ENCODE results near the gene MAFF. TPM values are rescaled to one million over a fixed set of nuclear protein-coding genes. Genes with fewer than 3 reads are reported as not detected.
"Not testable (repeated sequence)": the region's sequence is repeated elsewhere in the genome, so short reads cannot be mapped to it uniquely, and the experiment has no call there.

The MAFF gene
- total RNA-seq, 1 donor from 2014 or later, result 9.8 TPM

DNA sequence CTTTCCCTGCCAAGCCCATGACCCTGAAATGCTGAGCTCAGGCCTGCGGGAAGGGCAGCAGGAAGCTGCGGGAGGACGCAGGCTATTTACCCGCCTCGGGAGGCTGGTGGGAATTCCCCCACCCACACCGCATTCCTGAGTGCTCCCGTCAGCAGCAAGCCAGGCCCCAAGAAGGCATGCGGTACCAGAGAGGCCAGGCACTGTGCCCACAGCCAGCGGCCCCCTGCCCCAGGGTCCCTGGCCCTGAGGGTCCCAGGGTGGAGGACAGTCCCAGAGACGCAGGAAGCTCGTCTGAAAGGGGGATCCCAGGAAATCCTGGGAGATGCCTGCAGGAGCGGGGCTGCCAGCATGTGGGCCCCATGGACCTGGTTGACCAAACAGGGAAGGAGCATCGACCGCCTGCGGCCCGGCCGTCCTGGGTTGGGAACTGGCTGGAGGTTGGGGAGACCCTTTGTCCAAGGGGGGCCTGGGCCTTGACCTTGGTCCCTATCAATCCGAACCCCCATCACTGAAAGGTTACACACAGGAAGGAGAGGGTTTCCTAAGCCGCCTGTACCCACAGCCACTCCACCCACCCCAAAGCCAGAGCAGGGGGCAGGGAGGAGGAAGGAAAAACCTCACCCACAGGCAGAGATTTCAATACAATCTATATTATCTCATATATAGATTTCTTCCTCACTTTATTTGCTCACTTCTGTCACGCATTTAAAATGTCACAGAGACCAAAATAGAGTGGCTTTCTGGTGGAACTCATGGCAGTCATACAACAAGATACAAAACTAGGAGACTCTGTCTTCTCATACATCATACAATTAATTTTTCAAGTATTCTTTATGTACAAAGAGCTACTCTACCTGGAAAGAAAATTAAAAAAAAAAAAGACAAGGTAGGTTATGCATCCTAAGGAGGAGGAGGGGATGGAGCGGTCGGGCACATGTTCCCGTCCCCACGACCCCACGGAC, 17.1 kb downstream of the MAFF start:
- DNase-seq (ENCODE audit: low spot score), result peak; percentile 89
- intact Hi-C loops (cut with DNase I), result loop anchor here (5.0 kb wide), 1 partner anchor 42 kb away; no protein-coding TSS in a partner anchor

DNA sequence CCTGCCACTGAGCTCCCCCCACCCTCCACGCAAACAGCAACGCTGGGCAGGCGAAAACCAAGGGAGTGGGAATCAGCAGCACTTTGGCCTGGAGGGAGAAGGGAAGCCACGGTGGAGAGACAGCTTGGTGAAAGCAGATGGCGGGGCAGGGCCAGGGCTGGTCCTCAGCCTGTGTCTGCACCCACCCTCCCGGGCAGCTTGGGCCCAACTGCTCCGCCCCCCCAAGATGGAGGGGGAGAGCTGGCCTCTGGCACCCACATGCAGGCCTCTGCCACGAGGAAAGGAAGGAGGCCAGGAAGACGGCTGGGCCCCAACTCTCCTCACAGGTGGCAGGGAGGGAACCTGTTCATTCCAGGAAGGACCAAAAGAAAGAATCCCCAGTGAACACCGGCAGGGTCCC, 17.8 kb downstream of the MAFF start:
- DNase-seq (ENCODE audit: low spot score), result no peak
- intact Hi-C loops (cut with DNase I), result loop anchor here (5.0 kb wide), 1 partner anchor 42 kb away; no protein-coding TSS in a partner anchor

DNA sequence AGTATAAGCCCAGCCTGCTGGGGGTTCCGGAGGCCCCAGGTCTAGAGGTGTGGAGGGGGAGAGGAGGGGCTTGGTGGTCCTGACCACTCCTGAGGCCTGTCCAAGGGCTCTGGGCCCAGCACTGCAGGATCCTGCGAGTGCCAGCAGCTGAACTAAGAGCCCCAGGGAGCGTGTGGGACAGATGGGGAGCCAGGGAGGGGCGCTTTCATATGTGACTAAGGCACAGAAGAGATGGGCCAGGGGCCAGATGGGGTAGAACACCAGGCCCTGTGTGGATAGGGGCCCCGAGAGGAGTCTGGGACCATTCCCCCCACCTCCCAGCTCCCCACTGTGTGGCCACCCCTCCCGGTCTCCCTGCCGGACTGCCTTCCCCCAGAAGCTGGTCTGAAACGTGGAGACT, 18.4 kb downstream of the MAFF start:
- no peak for DNase-seq (ENCODE audit: low spot score)
- intact Hi-C loops (cut with DNase I), result no loop called here

DNA sequence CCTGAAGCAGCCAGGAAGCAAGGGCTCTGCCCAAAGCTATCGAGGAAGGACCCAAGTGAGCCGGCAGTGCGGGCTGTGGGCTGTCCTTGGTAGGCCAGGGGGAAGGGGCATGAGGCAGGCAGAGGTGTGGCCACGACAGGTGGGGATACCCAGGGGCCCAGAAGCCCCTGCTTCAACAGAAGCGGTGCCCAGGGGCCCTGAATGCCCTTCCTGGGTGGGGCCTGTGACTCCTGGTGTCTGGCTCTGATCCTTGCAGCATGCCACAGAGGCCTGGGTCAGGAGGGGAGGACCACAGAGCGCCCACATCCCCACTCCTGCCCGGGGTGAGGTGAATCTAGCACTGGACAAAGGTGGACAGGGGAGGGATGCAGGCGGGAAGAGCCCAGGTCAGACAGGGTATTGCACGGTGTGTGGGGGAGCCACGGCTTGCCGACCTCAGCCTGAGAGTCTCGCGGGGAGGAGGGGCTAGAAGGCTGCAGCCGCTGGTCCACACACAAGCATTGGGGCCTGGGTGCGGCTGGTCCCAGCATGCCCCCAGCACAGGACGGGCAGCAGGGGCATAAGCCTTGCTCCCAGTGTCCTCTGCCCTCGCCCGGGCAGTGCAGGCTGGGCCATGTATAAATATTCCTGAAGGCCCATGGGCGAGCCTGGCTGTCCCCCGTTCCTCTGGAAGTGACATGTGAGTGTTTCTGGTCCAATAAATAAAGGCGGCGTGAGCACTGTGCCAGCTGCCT, 19.0 kb downstream of the MAFF start:
- DNase-seq (ENCODE audit: low spot score), result no peak
- intact Hi-C loops (cut with DNase I), result no loop called here

DNA sequence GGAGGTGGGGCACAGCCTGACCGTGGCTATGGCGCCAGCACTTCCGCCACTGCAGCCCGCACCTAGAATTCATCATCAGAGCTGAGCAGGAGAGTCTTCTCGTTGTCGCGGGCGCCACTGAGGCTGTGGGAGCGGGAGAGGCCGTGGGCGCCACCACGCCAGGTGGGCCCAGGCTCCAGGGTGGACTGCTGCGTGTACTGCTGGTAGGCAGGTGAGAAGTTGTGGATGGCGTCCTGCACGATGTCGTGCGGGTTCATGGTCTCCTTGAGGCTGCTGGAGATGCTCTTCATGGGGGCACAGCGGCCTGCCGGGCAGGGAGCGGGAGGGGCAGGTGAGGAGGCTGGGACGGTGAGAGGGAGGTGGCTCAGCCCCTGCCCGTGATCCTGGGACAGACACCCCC, 19.6 kb downstream of the MAFF start:
- intact Hi-C loops (cut with DNase I), result no loop called here

DNA sequence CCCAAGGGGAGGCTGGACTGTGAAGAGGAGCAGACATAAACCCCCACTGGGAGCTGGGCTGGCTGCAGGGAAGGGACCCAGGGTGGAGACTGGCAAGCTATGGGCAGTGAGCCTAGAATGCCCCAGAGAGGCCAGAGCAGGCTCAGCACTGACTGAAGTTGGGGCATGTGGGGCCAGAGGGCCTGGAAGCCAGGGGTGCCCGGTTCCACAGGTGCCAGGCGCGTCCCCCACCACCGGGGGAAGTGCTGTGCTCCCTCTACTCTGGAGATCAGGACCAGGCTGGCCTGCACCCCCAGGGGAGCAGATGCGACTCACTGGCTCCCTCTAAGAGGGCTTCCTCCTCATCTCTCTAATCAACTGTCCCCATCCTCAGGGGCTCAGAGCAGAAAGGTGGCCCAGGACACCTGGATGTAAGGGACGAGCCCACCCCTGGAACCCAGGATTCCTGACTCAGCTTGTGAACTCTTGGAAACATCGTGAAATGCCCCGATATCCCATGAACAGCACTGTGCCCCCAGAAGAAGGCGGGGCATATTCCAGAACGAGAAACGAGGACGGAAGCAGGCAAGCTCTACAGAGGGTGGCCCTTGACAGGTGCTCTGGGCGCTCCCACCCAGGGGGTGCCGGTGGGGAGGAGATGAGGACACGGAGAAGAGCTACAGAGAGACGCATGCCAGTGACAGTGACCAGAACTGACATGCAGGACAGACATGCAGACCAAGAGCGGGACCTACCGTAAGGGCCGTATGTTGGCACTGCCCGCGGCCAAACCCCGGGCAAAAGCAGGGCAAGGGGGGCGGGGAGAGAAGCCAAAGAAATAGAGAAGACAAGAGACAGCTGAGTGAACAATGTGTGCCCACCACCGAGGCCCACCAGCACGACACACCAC, 20.4 kb downstream of the MAFF start:
- intact Hi-C loops (cut with DNase I), result no loop called here
- no peak for DNase-seq (ENCODE audit: low spot score)

More for the DNA sequence above, 19.6 kb downstream of the MAFF start:
- no peak for DNase-seq (ENCODE audit: low spot score)

DNA sequence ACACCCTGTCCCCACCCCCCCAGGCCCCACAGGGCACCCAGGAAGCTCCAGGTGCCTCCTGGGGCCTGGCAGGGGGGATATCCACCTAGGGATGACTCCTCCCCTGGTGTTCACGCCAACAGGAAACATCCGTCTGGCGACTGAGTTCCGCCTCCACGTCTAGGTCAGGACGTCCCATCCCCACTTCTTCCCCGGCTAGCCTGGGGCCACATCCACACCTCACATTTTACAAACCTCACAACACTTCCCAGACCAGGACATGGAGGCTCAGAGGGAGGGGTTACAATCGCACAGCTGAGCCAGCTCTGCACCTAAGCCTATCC, 21.0 kb downstream of the MAFF start:
- no peak for DNase-seq (ENCODE audit: low spot score)
- intact Hi-C loops (cut with DNase I), result no loop called here

DNA sequence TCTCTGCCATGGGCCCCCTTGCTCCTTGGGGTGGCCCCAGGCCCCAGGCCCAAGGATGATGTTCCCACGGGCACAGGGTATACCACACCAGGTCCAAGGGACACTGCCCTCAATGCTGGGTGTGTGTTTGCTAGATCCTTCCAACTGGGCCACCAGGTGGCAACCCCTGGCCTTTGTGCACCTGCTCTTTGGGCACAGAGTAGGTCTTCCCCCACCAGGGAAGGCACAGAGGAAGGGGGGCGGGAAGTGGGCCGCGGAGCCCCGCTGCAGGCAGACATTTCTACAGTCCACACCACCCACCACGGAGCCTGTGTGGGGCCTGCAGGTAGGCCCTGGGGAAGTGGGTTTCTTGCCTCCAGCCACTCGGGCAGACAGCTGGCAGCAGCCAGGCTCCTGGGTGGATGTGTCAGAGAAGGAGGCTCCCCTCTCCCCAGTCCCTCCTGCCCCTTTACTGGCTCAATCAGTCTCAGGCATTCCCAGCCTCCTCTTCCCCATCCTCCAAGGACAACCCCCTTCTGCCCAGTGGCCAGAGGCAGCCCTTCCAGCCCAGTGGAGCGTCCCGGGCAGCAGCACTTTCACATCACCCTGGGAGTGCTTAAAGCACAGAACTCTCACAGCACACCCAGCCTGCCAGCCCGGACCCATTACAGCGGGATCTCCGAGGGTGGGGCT, 21.6 kb downstream of the MAFF start:
- intact Hi-C loops (cut with DNase I), result no loop called here

DNA sequence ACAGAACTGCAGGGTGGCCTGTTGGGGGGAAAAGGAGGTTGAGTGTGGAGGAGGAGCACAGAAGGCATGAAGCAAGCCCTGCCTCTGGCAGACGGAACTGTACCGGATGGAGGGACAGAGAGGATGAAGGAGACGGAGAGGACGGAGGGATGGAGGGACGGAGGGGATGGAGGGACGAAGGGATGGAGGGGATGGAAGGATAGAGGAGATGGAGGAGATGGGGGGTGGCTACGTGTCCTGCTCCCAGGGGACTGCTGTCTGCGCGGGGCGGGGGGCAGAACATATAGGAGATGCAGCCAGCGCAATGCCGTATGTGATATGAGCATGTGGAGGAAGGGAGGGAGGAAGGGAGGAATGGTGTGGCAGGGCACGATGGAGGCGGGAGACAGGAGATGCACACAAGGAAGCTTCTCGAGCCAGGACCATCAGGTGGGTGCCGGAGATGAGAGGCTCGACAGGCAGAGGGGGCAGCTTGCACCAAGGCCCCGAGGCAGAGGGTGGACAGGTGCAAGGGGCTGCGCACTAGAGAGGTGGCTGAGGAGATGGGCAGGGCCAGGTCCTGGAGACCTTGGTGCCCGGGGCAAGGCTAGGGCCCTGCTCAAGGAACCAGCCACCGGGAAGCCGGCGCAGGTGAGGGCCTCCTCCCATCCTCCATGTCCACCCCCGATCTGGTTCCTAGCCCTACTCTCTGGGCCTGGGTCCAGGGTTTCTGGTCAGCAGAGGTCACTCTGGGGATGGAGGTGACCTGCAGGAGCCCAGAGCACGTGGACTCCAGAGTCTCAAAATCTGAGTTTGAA, 25.3 kb downstream of the MAFF start:
- intact Hi-C loops (cut with DNase I), result no loop called here
- no peak for DNase-seq (ENCODE audit: low spot score)

More for the DNA sequence above, 21.6 kb downstream of the MAFF start:
- no peak for DNase-seq (ENCODE audit: low spot score)

DNA sequence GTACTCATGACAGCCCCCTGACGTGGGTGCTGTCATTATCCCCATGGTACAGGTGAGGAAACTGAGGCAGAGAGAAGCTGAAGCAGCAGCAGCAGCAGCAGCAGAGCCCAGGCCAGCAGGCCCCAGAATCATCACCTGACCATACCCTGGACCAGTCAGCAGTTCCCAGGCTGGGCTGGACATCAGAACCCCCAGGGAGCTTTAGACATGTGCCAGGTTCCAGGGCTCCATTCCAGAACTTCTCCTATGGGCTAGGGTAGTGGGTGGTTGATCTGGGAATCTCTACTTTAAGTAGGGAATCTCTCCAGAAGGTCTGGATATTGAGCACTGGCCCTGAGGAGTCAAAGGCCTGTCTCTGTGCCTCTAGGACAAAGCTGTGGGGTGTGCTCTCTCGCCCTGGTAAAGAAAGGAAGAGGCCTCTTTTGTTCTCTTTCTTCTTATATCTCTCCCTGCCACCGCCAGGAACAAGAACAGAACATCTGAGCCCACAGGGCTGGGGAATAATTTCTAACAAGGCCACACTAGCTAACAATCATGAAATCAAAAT, 26.6 kb downstream of the MAFF start:
- no peak for DNase-seq (ENCODE audit: low spot score)
- intact Hi-C loops (cut with DNase I), result no loop called here

DNA sequence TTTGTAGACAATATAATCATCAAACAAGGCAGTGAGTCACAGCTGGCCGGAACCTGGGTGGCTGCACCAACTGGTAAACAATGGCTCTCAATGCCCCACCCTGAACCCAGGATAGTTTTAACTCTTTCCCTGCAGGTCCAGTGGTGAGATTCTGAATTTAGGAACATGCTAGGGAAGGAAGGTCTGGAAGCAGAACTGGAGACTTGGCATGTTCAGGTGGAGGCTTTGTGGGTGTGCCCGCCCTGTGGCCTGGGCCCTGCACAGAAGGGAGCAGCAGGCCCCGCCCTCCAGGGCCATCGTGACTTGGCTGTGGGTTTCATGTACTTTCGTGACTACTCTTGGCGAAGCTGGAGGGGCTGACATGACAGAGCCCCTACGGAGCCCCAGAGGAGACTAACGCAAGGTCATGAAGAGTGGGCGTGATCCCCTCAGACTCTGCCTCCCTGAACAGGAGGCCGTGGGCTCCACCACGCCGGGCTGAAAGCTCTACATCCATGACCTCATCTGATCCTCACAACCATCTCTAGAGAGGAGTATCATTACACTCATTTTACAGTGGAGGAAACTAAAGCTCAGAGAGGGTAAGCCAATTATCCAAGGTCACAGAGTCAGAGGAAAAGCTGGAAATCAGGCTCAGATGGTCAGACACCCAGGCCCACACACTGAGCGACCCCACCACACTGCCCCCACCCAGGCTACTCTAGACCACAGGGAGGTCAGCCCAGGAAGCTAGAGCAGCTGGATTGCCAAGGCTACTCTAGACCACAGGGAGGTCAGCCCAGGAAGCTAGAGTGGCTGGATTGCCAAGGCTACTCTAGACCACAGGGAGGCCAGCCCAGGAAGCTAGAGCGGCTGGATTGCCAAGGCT, 27.3 kb downstream of the MAFF start:
- intact Hi-C loops (cut with DNase I), result no loop called here
- DNase-seq (ENCODE audit: low spot score), result no peak

DNA sequence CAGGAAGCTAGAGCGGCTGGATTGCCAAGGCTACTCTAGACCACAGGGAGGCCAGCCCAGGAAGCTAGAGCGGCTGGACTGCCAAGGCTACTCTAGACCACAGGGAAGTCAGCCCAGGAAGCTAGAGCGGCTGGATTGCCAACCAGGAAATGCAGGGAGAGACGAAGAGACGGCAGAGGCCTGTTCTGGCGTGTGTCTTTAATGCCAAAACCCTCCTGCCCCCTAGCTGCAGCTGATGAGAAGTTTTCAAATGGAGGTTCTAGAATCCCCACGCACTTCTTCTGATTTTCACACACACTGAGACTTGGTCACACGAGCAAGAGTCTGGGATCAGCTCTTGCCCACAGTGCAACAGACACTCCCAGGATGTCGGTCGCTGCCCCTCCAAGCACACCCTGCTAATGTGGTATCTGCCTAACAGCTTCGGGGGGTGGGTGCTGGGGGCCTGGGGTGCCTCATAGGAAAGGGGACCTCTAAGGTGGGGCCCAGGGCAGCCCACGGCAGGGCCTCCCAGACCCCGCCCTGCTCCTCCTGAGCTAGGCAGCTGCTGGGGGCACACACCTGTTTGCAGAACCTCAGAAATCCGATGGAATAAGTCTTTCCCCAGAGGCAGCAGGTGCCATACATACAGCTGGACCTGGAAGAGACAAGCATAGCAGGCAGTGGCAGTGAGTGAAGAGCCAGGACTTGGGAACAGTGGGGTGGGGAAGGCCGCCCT, 28.5 kb downstream of the MAFF start:
- intact Hi-C loops (cut with DNase I), result loop anchor here (10.0 kb wide), 1 partner anchor 115 kb away; the partner anchor contains the start of gene BAIAP2L2
- DNase-seq (ENCODE audit: low spot score), result no peak

DNA sequence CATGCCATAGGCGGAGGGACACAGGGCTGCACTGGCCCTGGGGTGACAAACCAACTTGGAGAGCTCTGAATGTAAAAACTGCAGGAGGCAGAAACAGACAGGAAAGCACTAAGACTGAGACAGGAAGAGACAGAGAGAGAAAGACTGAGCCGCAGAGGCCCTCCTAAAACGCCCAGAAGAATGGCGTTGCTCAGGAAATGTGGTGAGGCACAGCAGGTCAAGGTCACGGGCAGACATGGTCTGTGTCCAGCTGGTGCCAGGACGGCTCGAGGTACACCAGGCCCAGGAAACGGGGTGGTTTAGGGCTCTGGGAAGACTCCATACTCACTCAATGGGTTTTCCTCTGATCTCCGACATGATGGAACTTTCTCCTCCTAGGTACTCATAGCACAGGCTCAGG, 29.1 kb downstream of the MAFF start:
- intact Hi-C loops (cut with DNase I), result loop anchor here (10.0 kb wide), 1 partner anchor 116 kb away; the partner anchor contains the start of gene BAIAP2L2
- DNase-seq (ENCODE audit: low spot score), result no peak

DNA sequence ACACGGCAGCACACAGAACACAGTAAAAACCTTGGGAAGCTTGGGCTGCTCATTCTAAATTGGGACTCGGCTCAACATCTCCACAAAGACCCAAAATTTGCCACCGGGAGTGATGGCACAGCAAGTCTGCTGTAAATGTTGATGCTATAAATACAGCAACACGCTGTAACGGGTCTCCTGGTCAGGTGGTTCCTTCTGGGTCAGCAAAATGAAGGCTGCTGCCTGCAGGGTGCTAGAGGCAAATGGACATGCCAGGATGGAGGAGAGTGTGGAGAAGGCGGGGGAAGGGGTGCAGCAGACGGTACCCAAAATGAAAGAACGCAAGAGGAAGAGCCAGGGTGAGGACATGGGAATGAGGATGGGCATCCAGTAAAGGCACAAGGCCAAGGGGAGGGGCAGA, 30.4 kb downstream of the MAFF start:
- DNase-seq (ENCODE audit: low spot score), result no peak
- intact Hi-C loops (cut with DNase I), result loop anchor here (10.0 kb wide), 1 partner anchor 117 kb away; the partner anchor contains the start of gene BAIAP2L2

DNA sequence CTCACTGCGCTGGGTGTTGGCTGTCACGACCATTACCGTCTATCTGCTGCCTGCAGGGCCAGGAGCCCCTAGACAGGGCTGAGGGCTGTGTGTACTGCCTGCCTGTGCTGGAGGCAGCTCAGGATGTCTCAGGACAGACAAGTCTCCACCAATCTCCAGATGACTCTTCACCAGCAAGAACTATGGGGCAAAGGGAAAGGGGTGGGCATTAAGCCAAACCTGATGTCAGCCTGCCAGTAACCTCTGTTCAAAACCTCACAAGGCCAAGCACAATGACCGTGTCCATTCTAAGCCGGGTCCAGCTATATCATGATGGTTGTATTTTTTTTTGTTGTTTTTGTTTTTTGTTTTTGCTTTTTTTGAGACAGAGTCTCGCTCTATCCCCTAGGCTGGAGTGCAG, 31.6 kb downstream of the MAFF start:
- intact Hi-C loops (cut with DNase I), result loop anchor here (10.0 kb wide), 1 partner anchor 119 kb away; the partner anchor contains the start of gene BAIAP2L2
- DNase-seq (ENCODE audit: low spot score), result no peak

DNA sequence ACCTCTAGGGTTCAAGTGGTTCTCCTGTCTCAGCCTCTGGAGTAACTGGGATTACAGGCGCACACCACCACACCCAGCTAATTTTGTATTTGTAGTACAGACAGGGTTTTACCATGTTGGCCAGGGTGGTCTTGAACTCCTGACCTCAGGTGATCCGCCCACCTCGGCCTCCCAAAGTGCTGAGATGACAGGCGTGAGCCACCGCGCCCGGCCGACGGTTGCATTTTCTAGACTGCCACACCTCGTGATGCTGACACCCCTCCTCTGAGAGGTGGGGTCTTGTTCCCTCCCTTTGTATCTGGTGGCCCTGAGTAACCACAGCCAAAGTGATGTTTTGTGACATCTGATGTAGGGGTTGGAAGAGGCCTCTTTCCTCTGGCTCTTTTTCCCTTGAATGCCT, 32.1 kb downstream of the MAFF start:
- not testable (repeated sequence) for DNase-seq (ENCODE audit: low spot score)
- intact Hi-C loops (cut with DNase I), result loop anchor here (10.0 kb wide), 1 partner anchor 119 kb away; the partner anchor contains the start of gene BAIAP2L2
